ENCODE results near the gene CDH23. TPM values are rescaled to one million over a fixed set of nuclear protein-coding genes. Genes with fewer than 3 reads are reported as not detected.

Gene CDH23
- total RNA-seq, 1 experiment from 2014 or later, result 7.8 TPM

DNA sequence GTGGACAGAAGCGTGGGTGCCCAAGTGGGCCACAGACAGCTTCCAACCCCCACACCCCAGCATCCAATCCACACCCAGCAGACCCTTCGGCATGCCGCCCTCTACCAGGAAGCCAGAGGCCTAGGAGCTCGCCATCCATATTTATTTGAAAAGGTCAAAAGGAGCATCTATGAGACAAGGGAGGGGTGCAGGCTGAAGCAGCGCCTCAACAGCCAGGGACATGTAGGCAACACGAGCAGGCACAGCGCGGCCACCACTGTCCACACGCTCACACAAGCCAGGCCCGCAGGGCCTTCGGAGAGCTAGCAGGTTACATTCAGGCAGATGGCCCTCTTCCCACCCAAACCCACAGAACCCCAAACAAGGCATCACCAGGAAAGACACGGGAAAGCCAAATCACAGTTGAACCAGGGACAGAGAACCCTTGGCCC, 419.7 kb downstream of the CDH23 start:
- BruUV-seq (replicated peaks), result TSS peak; percentile 48
- CTCF ChIA-PET, result no interaction called here

GRCh38 chr10:71816936-71817618, 420.4 kb downstream of the CDH23 start:
- Histone ChIP-seq H3K9me3 (ENCODE audit: insufficient read depth, low read depth) (no peaks in the 10 kb centered on the region), H3K27ac (no peak overlapping the region), H3K4me2 (no peak overlapping the region), H3K4me3 (no peak overlapping the region), H3K36me3 (ENCODE audit: low read depth) (peaks cover 33% of the 10 kb centered on the region), H2AFZ (no peak overlapping the region), H3K4me1 (replicated peaks; ENCODE audit: insufficient read depth) (no peaks in the 10 kb centered on the region), H4K20me1 (ENCODE audit: insufficient read depth) (0 out of 2 replicates have a peak, but pooled peaks cover 6% of the 10 kb centered on the region), H3K27me3 (ENCODE audit: insufficient read depth, low read depth) (no peaks in the 10 kb centered on the region), H3K9me2 (ENCODE audit: insufficient read depth) (no peaks in the 10 kb centered on the region), H3F3A (ENCODE audit: insufficient read depth, low read depth) (0 out of 2 replicates have a peak, but pooled peaks cover 10% of the 10 kb centered on the region), H3K79me2 (ENCODE audit: low read depth) (no peaks in the 10 kb centered on the region)
- ChIA-PET CTCF (no interaction called here), POLR2A (ENCODE audit: unreplicated experiment) (no interaction called here)
- TF ChIP-seq, protein P1, sequence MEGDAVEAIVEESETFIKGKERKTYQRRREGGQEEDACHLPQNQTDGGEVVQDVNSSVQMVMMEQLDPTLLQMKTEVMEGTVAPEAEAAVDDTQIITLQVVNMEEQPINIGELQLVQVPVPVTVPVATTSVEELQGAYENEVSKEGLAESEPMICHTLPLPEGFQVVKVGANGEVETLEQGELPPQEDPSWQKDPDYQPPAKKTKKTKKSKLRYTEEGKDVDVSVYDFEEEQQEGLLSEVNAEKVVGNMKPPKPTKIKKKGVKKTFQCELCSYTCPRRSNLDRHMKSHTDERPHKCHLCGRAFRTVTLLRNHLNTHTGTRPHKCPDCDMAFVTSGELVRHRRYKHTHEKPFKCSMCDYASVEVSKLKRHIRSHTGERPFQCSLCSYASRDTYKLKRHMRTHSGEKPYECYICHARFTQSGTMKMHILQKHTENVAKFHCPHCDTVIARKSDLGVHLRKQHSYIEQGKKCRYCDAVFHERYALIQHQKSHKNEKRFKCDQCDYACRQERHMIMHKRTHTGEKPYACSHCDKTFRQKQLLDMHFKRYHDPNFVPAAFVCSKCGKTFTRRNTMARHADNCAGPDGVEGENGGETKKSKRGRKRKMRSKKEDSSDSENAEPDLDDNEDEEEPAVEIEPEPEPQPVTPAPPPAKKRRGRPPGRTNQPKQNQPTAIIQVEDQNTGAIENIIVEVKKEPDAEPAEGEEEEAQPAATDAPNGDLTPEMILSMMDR (conservative IDR thresholded peaks at IDR 0.05), result no peak
- no peak for TF ChIP-seq EZH2 (IDR thresholded peaks at IDR 0.05; ENCODE audit: low read depth)
- peak in 1 of 2 experiments; percentile 3 for DNase-seq
- no TSS peak for BruUV-seq (replicated peaks)
- intact Hi-C loops (cut with micrococcal nuclease; ENCODE audit: unreplicated experiment), result no loop called here

More for the DNA sequence above, 419.7 kb downstream of the CDH23 start:
- no peak for DNase-seq
- Histone ChIP-seq H3K79me2 (ENCODE audit: low read depth) (no peaks in the 10 kb centered on the region), H3K4me3 (no peak overlapping the region), H3K36me3 (ENCODE audit: low read depth) (peaks cover 32% of the 10 kb centered on the region), H3K27ac (no peak overlapping the region), H3K9me2 (ENCODE audit: insufficient read depth) (no peaks in the 10 kb centered on the region), H3K27me3 (ENCODE audit: insufficient read depth, low read depth) (no peaks in the 10 kb centered on the region), H4K20me1 (ENCODE audit: insufficient read depth) (0 out of 2 replicates have a peak, but pooled peaks cover 6% of the 10 kb centered on the region), H3K9me3 (ENCODE audit: insufficient read depth, low read depth) (no peaks in the 10 kb centered on the region), H3K4me1 (replicated peaks; ENCODE audit: insufficient read depth) (no peaks in the 10 kb centered on the region), H2AFZ (no peak overlapping the region), H3F3A (ENCODE audit: insufficient read depth, low read depth) (0 out of 2 replicates have a peak, but pooled peaks cover 10% of the 10 kb centered on the region), H3K4me2 (no peak overlapping the region)
- POLR2A ChIA-PET (ENCODE audit: unreplicated experiment), result no interaction called here
- intact Hi-C loops (cut with micrococcal nuclease; ENCODE audit: unreplicated experiment), result no loop called here
- TF ChIP-seq, protein P1 (conservative IDR thresholded peaks at IDR 0.05), result no peak
- TF ChIP-seq EZH2 (IDR thresholded peaks at IDR 0.05; ENCODE audit: low read depth), result no peak

GRCh38 chr10:71817831-71818655, 421.3 kb downstream of the CDH23 start:
- H2AFZ ChIP-seq, result no peak overlapping the region
- no peak overlapping the region for H3K27ac ChIP-seq
- no peaks in the 10 kb centered on the region for H3K9me3 ChIP-seq (ENCODE audit: insufficient read depth, low read depth)
- H3F3A ChIP-seq (ENCODE audit: insufficient read depth, low read depth), result 0 out of 2 replicates have a peak, but pooled peaks cover 10% of the 10 kb centered on the region
- no peak for TF ChIP-seq EZH2 (IDR thresholded peaks at IDR 0.05; ENCODE audit: low read depth)
- TF ChIP-seq, protein P1 (conservative IDR thresholded peaks at IDR 0.05), result no peak
- no peaks in the 10 kb centered on the region for H3K79me2 ChIP-seq (ENCODE audit: low read depth)
- POLR2A ChIA-PET (ENCODE audit: unreplicated experiment), result no interaction called here
- H4K20me1 ChIP-seq (ENCODE audit: insufficient read depth), result 0 out of 2 replicates have a peak, but pooled peaks cover 12% of the 10 kb centered on the region
- H3K4me3 ChIP-seq, result no peak overlapping the region
- CTCF ChIA-PET, result no interaction called here
- H3K27me3 ChIP-seq (ENCODE audit: insufficient read depth, low read depth), result no peaks in the 10 kb centered on the region
- intact Hi-C loops (cut with micrococcal nuclease; ENCODE audit: unreplicated experiment), result no loop called here
- no peaks in the 10 kb centered on the region for H3K9me2 ChIP-seq (ENCODE audit: insufficient read depth)
- no TSS peak for BruUV-seq (replicated peaks)
- peaks cover 37% of the 10 kb centered on the region for H3K36me3 ChIP-seq (ENCODE audit: low read depth)
- DNase-seq, result peak in 1 of 2 experiments; percentile 22
- H3K4me2 ChIP-seq, result no peak overlapping the region
- no peaks in the 10 kb centered on the region for H3K4me1 ChIP-seq (replicated peaks; ENCODE audit: insufficient read depth)
